CD4-positive, alpha-beta T cell treated with Interleukin-12 subunit alpha and Interleukin-12 subunit beta, for 1 hour (primary cell): ENCODE data around the gene FAM222A.

Experiments used
- DNase-seq: peaks from one replicate; pipeline ENCODE4 v3.0.0-alpha.2; 2020

FAM222A gene

DNA sequence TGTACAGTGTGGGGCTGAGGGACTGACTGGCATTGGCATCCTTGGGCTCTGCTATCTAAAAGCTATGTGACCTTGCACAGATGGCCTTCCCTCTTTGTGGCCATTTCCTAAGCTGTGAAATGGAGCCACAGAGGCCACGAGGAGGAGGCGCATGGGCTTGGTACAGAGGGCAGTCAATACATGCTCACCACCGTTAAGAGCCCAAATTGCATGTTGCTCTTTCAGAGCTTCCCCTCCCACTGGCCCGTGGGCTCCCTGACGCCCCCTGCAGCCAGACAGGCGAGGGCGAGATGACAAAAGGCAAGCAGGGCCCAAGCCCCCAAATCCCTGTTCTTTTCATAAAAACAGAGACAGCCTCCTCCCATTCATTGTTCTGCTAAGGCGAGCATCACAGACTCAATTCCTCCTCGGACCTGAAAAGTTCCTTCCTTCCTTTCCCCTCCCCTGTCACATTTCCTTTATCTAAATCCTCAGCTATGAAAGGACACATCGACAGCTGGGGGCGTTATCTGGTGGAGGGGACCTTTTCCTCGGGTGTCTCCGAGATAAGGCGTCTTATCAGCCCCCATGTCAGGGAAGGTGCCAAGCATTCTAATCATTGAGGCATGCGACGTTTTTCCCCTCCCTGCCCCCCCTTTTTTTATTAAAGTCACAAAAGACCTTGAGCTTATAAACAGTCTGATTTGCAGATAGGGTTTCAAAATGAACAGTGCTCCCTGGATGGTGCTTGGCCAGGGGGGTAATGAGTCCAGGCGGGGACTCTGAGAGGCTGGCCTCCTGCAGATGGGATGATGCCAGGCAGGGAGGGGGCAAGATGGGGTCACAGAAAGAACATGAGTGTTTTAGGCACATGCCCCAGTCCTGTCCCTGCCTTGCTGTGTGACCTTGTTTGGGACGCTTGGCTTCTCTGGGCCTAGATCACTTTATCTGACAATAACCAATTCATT, 26.4 kb downstream of the FAM222A start:
- DNase-seq = no peak

DNA sequence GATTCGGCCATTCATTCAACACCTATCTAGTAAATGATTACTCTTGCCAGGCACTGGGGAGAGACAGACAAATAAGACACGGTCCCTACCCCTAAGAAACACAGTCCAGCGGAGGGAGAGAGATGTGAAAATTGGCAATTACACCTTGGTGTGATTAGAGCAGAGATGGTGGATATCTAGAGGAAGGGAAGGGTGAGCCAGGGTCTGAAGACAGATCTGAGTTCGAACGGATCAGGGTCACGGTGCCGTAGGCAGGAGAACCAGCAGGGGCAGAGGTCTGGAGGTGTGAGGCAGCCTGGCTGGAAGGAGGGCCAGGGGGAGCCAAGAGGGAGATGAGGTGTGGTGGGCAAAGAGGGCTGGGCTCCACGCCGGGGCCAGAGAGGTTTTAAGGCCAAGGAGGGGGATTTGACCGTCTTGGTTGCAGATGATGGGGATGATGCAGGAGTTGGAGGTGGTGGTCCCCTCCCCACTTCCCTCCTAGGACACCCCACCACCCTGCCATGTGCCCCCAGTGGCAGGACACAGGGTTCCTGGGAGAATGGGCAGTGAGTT, 27.1 kb downstream of the FAM222A start:
- no peak for DNase-seq

DNA sequence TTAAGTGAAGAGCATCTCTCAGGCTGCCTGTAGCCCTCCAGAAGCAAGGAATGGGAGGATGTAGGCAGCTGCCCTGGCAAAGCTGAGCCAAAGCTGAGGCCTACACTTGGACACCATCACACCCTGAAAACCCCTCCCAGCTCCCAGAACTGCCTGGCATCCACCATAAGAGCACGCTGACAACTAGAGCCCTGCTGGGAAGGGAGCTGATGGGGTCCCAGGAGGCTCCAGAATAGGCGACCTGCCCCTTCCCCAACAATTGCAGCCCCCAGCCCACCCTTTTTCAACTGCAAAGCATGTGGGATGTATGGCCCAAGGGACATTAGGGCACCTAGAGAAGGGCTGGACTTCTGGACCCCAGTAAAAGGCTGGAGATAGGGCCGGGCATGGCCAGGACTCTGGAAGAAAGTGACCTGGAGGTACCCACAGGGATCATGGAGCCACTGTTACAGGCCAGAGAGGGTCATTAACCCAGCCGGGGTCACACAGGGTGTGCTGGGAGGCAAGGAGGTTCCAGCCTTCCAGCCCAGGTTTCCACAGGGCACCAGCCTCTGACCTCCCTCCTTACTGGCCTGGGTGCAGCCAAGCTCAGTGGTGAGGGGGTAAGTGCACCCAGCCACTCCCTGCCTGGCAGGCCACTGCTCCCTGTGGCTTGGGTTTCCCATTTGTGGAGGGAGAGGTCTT, 27.8 kb downstream of the FAM222A start:
- DNase-seq = no peak

DNA sequence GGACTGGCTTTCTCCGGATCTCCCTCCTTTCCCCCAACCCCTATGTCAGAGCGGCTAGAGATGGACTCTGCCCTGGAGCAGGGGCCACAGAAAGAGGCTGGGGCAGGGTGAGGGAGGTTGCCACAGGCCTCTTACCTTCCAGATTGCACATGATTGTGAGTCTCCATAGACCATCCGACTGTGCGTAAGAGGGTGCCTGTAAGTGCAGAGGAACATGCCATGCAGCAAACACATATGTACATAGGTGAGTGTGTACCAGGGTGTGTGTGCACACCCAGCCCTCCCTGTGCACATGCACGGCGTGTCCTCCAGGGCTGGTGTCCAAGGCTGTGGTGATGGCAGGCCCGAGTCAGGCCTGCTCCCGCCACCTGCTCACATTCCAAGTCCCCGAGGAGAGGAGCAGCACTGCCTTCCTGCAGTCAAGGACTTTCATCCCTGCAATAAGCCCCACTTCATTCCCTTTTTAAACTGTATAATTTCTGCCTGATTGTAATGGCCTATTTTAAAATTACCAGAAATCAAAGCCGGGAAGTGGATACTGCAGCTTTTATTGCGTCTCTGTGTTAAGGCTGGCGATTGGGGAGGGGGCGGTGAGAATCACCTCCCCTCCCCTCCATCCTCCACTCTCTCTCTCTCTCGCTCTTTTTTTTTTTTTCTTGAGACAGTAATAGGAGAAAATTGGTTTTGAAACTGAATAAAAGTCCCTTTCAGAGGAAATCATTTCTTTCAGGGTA, 28.5 kb downstream of the FAM222A start:
- DNase-seq = no peak

DNA sequence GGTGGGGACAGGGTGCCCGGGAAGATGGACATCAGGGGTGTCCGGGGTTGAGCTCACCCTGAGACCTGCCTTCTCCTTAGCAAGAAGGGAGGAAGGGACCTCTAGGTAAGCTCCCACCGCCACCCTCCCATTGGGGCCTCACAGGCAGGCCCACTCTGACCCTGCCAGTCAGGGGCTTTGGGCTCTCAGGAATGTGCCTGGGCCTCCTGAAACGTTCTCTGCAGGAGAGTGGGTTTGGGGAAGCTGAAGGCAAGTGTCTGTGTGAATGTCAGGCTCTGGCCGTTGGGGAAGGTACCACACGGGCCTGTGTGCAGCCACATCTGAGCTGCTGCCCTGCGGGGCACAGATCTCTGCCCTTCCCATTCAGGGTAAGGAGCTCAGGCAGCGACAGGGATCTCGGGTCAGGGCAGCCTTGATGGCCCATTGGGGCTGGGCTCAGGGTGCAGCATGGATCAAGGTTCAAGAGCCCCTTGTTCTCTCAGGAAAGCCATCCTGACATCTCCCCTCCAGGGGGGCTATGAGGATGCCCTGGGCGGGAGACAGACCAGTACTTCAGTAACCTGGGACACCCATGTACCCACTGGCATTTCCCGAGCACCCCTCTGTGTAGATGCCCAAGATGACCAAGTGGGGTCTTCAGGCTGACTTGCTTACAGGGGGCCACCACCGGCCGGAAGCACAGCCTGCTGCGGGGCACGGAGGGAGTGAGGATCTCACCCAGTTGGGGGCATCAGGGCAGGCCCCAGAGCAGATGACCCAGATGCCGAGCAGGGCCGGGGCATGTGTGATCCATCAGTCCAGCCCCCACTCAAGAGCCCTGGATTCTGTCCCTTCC, 29.7 kb downstream of the FAM222A start:
- DNase-seq = no peak

DNA sequence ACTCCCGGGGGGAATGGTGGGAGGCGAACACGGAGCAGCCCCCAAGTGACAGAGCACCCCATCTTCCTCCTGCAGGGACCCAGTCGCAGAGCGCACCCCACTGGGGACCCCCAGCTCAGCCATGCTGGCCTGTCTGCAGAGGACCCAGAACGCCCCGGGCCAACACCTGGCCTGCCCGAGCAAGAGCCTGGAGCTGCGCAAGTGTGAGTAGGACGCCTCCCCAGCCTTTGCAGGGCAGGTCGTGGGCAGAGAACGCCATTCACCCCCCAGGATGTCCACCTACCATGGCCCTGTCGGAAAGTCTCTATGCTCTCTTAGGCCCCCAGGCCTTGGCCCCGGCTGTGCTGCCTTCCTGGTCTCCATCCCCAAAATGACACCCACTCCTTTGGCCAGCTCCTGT, 30.4 kb downstream of the FAM222A start:
- no peak for DNase-seq

DNA sequence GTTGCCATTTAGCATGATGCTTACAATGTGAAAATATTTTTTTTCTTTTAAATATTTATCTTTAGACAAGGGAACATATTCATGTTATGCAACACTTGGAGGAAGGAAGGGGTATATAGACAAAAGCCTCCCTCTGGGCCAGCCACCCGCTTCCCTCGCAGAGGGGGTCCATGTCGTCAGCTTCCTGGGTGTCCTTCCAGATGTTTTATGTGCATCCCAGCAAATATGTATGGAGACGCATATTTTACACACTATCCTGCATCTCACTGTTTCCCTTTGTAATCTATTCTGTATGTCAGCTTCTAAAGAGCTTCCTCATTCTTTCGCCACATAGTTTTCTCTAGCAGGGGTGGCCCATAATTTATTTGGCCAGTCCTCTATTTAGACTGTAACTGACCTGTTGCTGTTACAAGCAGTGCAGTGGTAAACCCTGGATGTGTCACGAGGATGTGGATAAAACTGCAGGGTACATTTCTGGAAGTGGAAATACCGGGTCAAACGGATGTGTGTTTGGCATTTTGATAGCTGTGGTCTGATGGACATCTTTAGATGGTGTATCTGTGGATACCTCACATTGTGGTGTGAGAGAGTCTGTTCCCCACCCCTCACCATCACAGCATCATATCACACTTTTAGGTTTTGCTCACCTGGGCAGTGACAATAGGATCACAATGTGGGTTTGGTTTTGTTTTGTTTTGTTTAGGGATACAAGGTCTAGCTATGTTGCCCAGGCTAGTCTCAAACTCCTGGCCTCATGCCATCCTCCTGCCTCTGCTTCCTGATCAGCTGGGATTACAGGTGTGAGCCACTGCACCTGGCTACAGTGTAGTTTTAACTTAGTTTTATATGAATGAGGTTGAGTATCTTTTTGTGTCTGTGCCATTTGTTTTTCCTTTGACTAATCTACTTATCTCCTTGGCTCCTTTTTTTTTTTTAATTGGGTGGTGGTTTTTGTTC, 31.6 kb downstream of the FAM222A start:
- no peak for DNase-seq

DNA sequence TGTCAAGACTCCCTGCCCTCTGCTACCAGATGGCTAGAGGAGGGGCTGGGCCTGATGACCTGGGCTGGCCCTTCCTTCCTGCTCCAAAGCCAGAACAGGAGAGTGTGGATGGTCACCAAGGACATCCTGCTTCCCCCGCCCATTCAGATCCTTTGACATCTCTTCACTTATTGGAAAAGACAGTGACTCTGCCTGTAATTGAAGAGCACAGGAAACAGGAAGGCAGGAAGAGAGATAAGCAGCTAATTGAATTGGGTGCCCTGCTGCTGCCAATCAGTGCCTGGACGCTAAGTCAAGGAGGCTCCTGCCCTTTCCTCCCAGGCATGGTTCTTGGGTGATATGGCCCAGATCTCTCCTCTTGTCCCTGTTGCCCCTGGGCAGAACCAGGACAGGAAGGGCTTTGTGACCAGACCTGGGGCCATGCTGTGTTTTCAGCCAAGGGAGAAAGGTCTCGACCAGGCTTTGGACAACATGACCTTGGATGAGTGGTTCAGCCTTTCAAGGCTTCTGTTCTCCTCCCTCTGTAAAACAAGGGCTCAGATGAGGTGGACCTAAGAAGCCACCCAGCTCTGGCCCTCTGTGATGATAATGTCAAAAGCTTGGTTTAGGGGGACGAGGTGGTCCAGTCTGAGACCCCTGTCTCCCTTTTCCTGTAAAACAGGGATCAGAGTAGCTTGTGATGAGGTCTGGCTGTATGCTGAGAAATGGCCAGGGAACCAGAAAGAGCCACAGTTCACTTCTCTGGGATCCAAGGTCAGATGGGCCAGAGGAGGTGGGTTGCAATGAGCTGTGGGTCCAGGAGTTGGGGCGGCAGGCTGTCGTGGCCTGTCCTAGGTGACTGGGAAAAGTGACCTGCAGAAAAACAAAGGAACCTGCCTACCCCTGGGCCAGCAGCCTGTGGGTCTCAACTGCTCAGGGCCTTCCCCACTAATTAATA, 38.8 kb downstream of the FAM222A start:
- no peak for DNase-seq

DNA sequence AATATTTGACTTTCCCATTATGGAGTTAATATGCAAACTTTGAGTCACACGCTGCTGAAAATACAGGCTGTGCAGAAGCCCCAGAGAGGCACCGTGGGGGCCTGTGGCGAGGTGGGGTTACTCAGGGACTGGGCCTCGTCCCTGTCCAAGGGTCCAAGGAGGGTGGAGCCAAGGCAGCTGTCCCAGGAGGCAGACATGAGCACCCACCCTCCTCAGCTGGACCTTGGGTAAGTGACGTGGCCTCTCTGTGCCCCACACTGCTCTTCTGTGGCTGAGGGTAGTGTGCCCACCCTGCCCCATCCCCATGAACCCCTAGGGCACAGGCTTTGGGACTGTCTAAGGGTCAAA, 39.4 kb downstream of the FAM222A start:
- no peak for DNase-seq

DNA sequence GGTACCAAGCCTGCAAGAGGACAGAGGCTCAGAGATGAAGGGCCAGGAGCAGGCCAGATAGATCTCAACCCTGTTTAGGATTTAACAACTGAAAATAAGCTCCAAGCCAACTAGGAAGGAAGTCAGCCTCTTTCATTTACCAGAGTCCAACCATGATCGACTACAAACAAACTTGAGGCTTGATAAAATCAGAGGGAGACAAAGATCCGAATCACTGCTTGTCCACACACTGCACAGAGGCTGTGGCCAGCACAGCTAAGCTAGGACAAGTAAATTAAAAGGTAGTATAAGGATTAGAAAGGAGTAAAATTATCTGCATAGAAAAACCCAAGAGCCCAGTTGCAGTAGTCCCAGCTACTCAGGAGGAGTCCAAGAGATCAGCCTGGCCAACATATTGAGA, 40.3 kb downstream of the FAM222A start:
- DNase-seq = no peak

DNA sequence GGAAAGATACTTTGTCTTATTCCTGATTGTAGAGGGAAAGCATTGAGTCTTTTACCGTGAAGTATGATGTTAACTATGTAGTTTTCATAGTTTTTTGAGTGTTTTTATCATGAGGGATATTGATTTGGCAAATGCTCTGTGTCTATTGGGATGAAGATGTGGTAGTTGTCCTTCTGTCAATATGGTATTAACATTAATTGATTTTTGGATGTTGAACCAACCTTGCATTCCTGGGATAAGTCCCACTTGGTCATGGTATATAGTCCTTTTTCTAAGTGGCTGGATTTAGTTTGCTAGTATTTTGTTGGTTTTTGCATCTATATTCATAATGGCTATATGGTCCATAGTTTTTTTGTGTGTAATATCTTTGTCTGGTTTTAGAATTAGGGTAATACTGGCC, 42.8 kb downstream of the FAM222A start:
- DNase-seq = no peak

DNA sequence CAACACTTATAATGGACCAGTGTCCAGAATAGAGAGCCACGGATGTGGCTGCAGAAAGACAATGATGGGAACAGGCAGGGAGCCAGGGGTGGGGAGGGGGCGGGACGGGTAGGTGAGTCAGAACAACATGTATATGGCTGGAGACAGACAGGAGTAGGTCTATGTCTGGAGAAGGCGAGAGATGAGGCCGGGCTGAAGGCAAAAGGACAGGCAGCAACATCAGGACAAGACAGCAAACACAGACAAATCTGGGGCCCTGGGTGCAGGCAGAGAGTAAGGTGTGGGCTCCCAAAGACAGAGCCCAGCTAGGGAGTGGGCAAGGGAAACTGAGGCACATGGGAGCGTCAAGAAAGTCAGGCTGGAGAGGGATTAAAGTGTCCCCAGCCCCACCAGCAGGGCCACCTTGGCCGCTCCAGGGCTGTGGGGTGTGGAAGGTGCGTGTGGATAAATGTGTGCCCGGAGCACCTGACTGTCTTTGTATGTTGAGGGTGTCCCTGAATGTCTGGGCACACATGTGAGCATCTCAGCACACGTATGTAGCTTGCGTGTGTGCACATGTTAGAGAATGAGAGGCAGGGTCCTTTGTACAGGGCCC, 44.1 kb downstream of the FAM222A start:
- DNase-seq = no peak

DNA sequence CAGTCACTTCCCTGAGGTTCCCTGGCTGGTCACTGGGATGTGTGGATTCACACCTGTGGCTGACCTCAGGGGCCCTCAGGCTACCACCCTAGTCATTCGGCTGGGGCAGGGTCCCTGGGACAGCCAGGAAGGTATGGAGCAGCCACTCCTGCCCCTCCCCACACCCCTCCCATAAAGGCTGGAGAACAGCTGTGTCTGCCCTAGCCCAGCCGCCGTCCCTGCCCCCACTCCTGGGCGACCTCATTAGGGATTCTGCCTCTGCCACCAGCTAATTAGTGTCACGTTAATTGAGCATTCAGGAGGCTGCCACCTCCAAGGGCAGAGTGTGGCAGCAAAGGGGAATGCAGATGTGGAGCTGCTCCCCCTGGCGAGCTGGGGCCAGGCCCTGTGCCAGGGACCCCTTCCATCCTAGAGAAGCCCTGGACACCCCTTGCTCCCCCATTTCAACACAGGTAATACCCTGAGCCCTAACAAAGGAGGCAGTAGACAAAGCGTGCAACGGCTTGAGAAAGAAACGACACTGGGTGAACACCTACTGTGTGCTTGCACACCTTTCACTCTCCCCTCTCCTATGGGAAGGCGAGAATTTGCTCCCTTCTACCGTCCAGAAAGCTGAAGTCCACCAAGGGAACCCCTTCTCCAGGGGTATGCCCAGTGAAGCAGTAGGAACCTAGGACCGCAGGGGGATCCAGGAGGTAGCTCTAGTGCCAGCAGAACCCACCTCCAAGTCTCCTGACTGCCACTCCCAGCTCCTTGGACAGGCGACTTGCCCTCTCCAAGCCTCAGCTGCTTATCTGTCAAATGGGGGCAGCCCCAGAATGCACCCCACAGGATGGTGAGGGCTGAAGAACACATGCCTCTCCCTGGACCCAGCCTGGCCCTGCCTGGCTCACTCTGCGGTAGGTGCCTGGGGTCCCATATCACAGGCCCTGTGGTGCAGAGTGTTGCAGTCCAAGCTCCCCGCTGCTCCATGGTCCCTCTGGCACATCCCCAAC, 45.1 kb downstream of the FAM222A start:
- no peak for DNase-seq

DNA sequence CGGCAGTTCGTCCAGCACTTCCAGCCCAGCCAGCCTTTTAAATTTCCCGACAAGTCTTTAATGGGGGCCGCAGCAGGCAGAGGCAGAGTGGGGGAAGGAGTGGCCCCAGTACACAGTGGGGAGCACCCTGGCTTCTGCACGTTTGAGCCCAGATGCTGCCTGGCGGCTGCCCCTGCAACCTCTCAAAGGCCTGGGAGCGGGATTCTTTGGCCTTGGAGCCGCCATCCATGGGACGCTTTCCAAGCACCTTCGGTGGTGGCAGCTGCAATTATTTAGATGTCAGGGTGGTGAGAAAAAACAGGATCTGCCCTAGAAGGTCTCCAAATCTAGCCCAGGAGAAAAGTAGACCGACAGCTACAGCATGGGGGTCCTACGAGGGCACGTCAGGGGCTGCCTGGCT, 46.0 kb downstream of the FAM222A start:
- DNase-seq = no peak

DNA sequence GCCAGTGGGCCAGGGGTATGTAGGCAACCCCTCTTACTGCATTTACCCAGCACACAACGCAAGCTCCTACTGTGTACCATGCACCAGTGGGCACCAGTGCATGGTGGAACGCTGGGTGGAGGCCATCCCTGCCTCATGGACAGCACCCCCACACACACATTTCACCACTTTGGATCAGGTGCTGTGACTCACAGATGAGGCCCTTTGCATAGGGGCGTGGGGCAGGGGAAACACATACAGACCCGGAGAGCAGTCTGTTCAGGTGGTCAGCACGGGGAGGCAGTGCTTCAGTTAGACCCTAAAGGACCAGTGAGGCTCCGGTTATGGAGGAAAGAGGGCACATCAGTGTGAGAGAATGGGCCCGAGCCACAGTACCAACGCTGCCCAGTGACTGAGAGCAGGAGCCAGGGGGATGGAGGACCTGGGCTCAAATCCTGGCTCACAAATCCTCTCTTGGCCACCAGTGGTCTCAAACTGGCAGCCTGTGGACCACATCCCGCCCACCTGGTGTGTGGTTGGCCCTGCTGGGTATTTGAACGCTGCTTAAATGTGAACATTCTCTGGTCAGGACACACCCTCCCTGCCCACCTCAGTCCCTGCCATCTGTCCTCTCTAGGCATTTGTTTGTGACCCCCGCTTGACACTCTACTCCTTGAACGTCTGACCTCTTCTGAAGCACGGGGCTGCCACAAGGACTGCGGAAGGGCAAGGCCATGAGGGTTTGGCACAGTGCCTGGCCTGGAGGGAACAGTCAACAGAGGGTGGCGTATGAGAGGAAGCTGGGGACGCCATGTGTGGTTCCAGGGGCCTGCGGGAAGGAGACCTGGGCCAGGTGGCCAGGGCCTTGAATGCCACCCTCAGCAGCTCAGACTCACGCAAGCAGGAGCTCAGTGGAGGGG, 46.7 kb downstream of the FAM222A start:
- no peak for DNase-seq

DNA sequence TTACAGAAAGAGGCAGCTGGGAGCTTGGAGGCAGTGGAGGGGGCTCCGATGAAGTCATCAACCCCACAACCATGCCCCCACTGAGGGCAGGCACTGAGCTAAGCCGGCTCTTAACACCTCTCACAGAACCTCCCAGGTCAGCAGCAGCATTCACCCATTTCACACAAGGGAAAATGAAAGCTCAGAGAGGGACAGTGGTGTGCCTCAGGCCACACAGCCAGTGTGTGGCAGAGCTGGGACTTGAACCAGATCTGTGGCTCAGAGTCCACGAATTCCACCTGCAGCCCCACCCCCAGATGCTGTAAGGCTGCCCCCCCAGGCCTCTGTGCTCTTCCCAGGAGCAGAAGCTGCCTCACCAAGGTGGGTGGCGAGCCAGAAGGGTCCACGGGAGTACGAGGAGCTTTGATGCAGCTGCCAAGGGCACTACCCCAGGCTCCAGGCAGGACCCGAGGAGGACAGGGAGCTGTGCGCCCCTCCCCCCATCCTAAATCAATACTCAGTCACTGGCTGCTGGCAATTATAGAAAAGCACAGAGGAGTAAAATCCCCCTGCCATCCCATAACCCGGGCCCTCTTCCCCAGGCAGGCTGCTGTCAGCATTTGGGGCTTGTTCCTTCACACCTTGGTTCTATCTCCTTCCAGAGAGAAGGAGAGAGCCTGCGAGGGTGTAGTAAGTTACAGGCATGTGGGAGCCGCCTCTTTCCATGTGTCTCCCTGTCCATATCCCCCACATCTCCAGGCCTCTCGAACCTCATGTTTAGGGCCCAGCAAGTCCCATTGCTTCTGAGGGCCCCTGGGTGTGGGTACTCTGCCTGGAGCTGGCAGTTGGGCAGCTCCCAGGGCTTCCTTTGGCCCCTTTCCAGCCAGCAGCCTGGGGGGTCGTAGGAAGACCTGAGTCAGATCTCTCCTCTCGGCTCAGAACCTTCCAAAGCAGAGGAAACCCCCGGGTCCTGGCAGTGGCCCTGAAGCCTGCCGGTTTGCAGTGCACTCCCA, 47.6 kb downstream of the FAM222A start:
- DNase-seq = no peak
